ENCODE results near the gene TMOD3.

The TMOD3 gene

GRCh38 chr15:51818150-51818549, 11.3 kb upstream of the TMOD3 start:
- Histone ChIP-seq H3K9me3 (ENCODE audit: control extremely low read depth in 1 of 5, control insufficient read depth in 4 of 5, insufficient read depth in 2 of 5, low read depth in 1 of 5, low read length in 4 of 5) (peaks cover 0 to 10% (median 6%) of the 10 kb centered on the region in 5 experiments), H3K36me3 (ENCODE audit: control insufficient read depth in 4 of 4, insufficient read depth in 4 of 4, low read length in 3 of 4) (peaks cover 0 to 2% (median 0%) of the 10 kb centered on the region in 4 experiments), H3K4me1 (ENCODE audit: control extremely low read depth in 1 of 4, control insufficient read depth in 4 of 4, insufficient read depth in 4 of 4, low read length in 3 of 4) (peaks cover 0 to 4% (median 0%) of the 10 kb centered on the region in 4 experiments), H3K27me3 (replicated peaks in 2 of 5; ENCODE audit: control insufficient read depth in 4 of 5, insufficient read depth in 5 of 5, low read length in 4 of 5) (no peaks in the 10 kb centered on the region), H3K27ac (ENCODE audit: insufficient read depth in 1 of 2, low read depth in 1 of 2, low read length in 2 of 2, poor library complexity in 1 of 2, severe bottlenecking in 2 of 2) (no peak overlapping the region), H3K4me3 (ENCODE audit: control insufficient read depth in 1 of 7, extremely low read depth in 1 of 7, insufficient read depth in 4 of 7, low read depth in 2 of 7, low read length in 6 of 7) (no peak overlapping the region)
- CTCF ChIA-PET = no interaction called here
- WGBS (ENCODE audit: insufficient coverage) = 89% methylated on average over 3 of the region's 3 CpGs
- POLR2A ChIA-PET = no interaction called here
- no peak for DNase-seq

GRCh38 chr15:51825698-51826097, 3.8 kb upstream of the TMOD3 start:
- no peak overlapping the region for H3K27ac ChIP-seq (ENCODE audit: insufficient read depth in 1 of 2, low read depth in 1 of 2, low read length in 2 of 2, poor library complexity in 1 of 2, severe bottlenecking in 2 of 2)
- ChIA-PET CTCF (no interaction called here), POLR2A (interaction anchor here (1.2 kb wide), 1 partner anchor 31 kb away, joined by 4 read pairs; no protein-coding TSS in a partner anchor)

GRCh38 chr15:51828621-51829375, 655 bp upstream of the TMOD3 start:
- H3K36me3 ChIP-seq (ENCODE audit: control insufficient read depth in 4 of 4, insufficient read depth in 4 of 4, low read length in 3 of 4) = peaks cover 0 to 2% (median 0%) of the 10 kb centered on the region in 4 experiments
- peak in 2 of 3 donors; percentile 42 to 47 for DNase-seq
- H3K27me3 ChIP-seq (replicated peaks in 2 of 5; ENCODE audit: control insufficient read depth in 4 of 5, insufficient read depth in 5 of 5, low read length in 4 of 5) = no peaks in the 10 kb centered on the region
- H3K27ac ChIP-seq (ENCODE audit: insufficient read depth in 1 of 2, low read depth in 1 of 2, low read length in 2 of 2, poor library complexity in 1 of 2, severe bottlenecking in 2 of 2) = no peak overlapping the region
- ChIA-PET CTCF (no interaction called here), POLR2A (interaction anchor here (0.6 kb wide), 1 partner anchor 10 kb away, joined by 3 read pairs; no protein-coding TSS in a partner anchor)
- WGBS (ENCODE audit: insufficient coverage) = 94% methylated on average over 7 of the region's 9 CpGs
- peaks cover 11 to 22% (median 15%) of the 10 kb centered on the region in 4 experiments for H3K4me1 ChIP-seq (ENCODE audit: control extremely low read depth in 1 of 4, control insufficient read depth in 4 of 4, insufficient read depth in 4 of 4, low read length in 3 of 4)
- peak overlapping the region in 4 of 7 experiments; percentile 87 to 97 (median 90) for H3K4me3 ChIP-seq (ENCODE audit: control insufficient read depth in 1 of 7, extremely low read depth in 1 of 7, insufficient read depth in 4 of 7, low read depth in 2 of 7, low read length in 6 of 7)
- no peaks in the 10 kb centered on the region for H3K9me3 ChIP-seq (ENCODE audit: control extremely low read depth in 1 of 5, control insufficient read depth in 4 of 5, insufficient read depth in 2 of 5, low read depth in 1 of 5, low read length in 4 of 5)

More at GRCh38 chr15:51825698-51826097, 3.8 kb upstream of the TMOD3 start:
- Histone ChIP-seq H3K27me3 (replicated peaks in 2 of 5; ENCODE audit: control insufficient read depth in 4 of 5, insufficient read depth in 5 of 5, low read length in 4 of 5) (no peaks in the 10 kb centered on the region), H3K36me3 (ENCODE audit: control insufficient read depth in 4 of 4, insufficient read depth in 4 of 4, low read length in 3 of 4) (no peaks in the 10 kb centered on the region), H3K4me3 (ENCODE audit: control insufficient read depth in 1 of 7, extremely low read depth in 1 of 7, insufficient read depth in 4 of 7, low read depth in 2 of 7, low read length in 6 of 7) (no peak overlapping the region), H3K9me3 (ENCODE audit: control extremely low read depth in 1 of 5, control insufficient read depth in 4 of 5, insufficient read depth in 2 of 5, low read depth in 1 of 5, low read length in 4 of 5) (peaks cover 0 to 8% (median 6%) of the 10 kb centered on the region in 5 experiments), H3K4me1 (ENCODE audit: control extremely low read depth in 1 of 4, control insufficient read depth in 4 of 4, insufficient read depth in 4 of 4, low read length in 3 of 4) (peaks cover 0 to 6% (median 4%) of the 10 kb centered on the region in 4 experiments)
- WGBS (ENCODE audit: insufficient coverage) = 100% methylated on average over 2 of the region's 3 CpGs
- no peak for DNase-seq

- WGBS (ENCODE audit: insufficient coverage) = 0% methylated on average over 5 of the region's 8 CpGs
- H3K36me3 ChIP-seq (ENCODE audit: control insufficient read depth in 4 of 4, insufficient read depth in 4 of 4, low read length in 3 of 4) = peaks cover 0 to 2% (median 0%) of the 10 kb centered on the region in 4 experiments
- no peaks in the 10 kb centered on the region for H3K27me3 ChIP-seq (replicated peaks in 2 of 5; ENCODE audit: control insufficient read depth in 4 of 5, insufficient read depth in 5 of 5, low read length in 4 of 5)
- POLR2A ChIA-PET = interaction anchor here (0.8 to 1.3 kb wide), 3 partner anchors 12 to 52 kb away, joined by 3 to 4 read pairs (median 4); no protein-coding TSS in a partner anchor
- H3K4me3 ChIP-seq (ENCODE audit: control insufficient read depth in 1 of 7, extremely low read depth in 1 of 7, insufficient read depth in 4 of 7, low read depth in 2 of 7, low read length in 6 of 7) = peak overlapping the region; percentile 87 to 97 (median 92)
- CTCF ChIA-PET = no interaction called here
- peak in 2 of 3 donors; percentile 22 to 76 for DNase-seq
- peaks cover 11 to 22% (median 15%) of the 10 kb centered on the region in 4 experiments for H3K4me1 ChIP-seq (ENCODE audit: control extremely low read depth in 1 of 4, control insufficient read depth in 4 of 4, insufficient read depth in 4 of 4, low read length in 3 of 4)
- no peaks in the 10 kb centered on the region for H3K9me3 ChIP-seq (ENCODE audit: control extremely low read depth in 1 of 5, control insufficient read depth in 4 of 5, insufficient read depth in 2 of 5, low read depth in 1 of 5, low read length in 4 of 5)
- peak overlapping the region; percentile 70 to 89 for H3K27ac ChIP-seq (ENCODE audit: insufficient read depth in 1 of 2, low read depth in 1 of 2, low read length in 2 of 2, poor library complexity in 1 of 2, severe bottlenecking in 2 of 2)
Observed at GRCh38 chr15:51830276-51830806, 888 bp downstream of the TMOD3 start.

- peaks cover 19 to 36% (median 26%) of the 10 kb centered on the region in 4 experiments for H3K4me1 ChIP-seq (ENCODE audit: control extremely low read depth in 1 of 4, control insufficient read depth in 4 of 4, insufficient read depth in 4 of 4, low read length in 3 of 4)
- POLR2A ChIA-PET = no interaction called here
- CTCF ChIA-PET = interaction anchor here (0.7 to 1.6 kb wide), 3 partner anchors 9 to 36 kb away, joined by 3 to 4 read pairs (median 3); no protein-coding TSS in a partner anchor
- no peak for DNase-seq
- H3K36me3 ChIP-seq (ENCODE audit: control insufficient read depth in 4 of 4, insufficient read depth in 4 of 4, low read length in 3 of 4) = peaks cover 0 to 2% (median 0%) of the 10 kb centered on the region in 4 experiments
- H3K4me3 ChIP-seq (ENCODE audit: control insufficient read depth in 1 of 7, extremely low read depth in 1 of 7, insufficient read depth in 4 of 7, low read depth in 2 of 7, low read length in 6 of 7) = no peak overlapping the region
- H3K27me3 ChIP-seq (replicated peaks in 2 of 5; ENCODE audit: control insufficient read depth in 4 of 5, insufficient read depth in 5 of 5, low read length in 4 of 5) = no peaks in the 10 kb centered on the region
- no CpG with 5 or more reads among the region's 1 CpG for WGBS (ENCODE audit: insufficient coverage)
- H3K27ac ChIP-seq (ENCODE audit: insufficient read depth in 1 of 2, low read depth in 1 of 2, low read length in 2 of 2, poor library complexity in 1 of 2, severe bottlenecking in 2 of 2) = no peak overlapping the region
- H3K9me3 ChIP-seq (ENCODE audit: control extremely low read depth in 1 of 5, control insufficient read depth in 4 of 5, insufficient read depth in 2 of 5, low read depth in 1 of 5, low read length in 4 of 5) = no peaks in the 10 kb centered on the region
Observed at GRCh38 chr15:51833772-51834171, 4.3 kb downstream of the TMOD3 start.

GRCh38 chr15:51837792-51838251, 8.4 kb downstream of the TMOD3 start:
- Histone ChIP-seq H3K27me3 (replicated peaks in 2 of 5; ENCODE audit: control insufficient read depth in 4 of 5, insufficient read depth in 5 of 5, low read length in 4 of 5) (no peaks in the 10 kb centered on the region), H3K27ac (ENCODE audit: insufficient read depth in 1 of 2, low read depth in 1 of 2, low read length in 2 of 2, poor library complexity in 1 of 2, severe bottlenecking in 2 of 2) (no peak overlapping the region), H3K4me3 (ENCODE audit: control insufficient read depth in 1 of 7, extremely low read depth in 1 of 7, insufficient read depth in 4 of 7, low read depth in 2 of 7, low read length in 6 of 7) (no peak overlapping the region), H3K36me3 (ENCODE audit: control insufficient read depth in 4 of 4, insufficient read depth in 4 of 4, low read length in 3 of 4) (peaks cover 0 to 2% (median 0%) of the 10 kb centered on the region in 4 experiments), H3K4me1 (ENCODE audit: control extremely low read depth in 1 of 4, control insufficient read depth in 4 of 4, insufficient read depth in 4 of 4, low read length in 3 of 4) (peaks cover 17 to 29% (median 23%) of the 10 kb centered on the region in 4 experiments), H3K9me3 (ENCODE audit: control extremely low read depth in 1 of 5, control insufficient read depth in 4 of 5, insufficient read depth in 2 of 5, low read depth in 1 of 5, low read length in 4 of 5) (no peaks in the 10 kb centered on the region)
- ChIA-PET CTCF (no interaction called here), POLR2A (interaction anchor here (0.6 kb wide), 2 partner anchors 9 to 43 kb away, joined by 3 to 4 read pairs; no protein-coding TSS in a partner anchor)
- DNase-seq = peak in 2 of 3 donors; percentile 40 to 44
- WGBS (ENCODE audit: insufficient coverage) = 58% methylated on average over 4 of the region's 4 CpGs

Measured in common myeloid progenitor, CD34-positive (primary cell).